Panc1 (cell line): ENCODE data around the gene CCM2.

ENCODE experiments used
- CTCF ChIP-seq: fragments of 450-650 bp; IDR thresholded peaks from 2 replicates; pipeline ENCODE4 v1.5.1; 2017; ENCODE audit warnings: mild to moderate bottlenecking
- POLR2AphosphoS5 ChIP-seq: IDR thresholded peaks from 2 replicates; pipeline ENCODE4 v1.6.1; 2012; ENCODE audit warnings: mild to moderate bottlenecking, low read depth, low read length, moderate library complexity
- REST ChIP-seq, 2 experiments: IDR thresholded peaks; 2 replicates each; pipeline ENCODE4 v1.6.1; 2011 to 2012; ENCODE audit warnings: low read depth in 2 of 2, control low read depth in 1 of 2, low read length in 1 of 2, mild to moderate bottlenecking in 1 of 2, moderate library complexity in 1 of 2; ENCODE audit not compliant: insufficient read depth in 1 of 2
- SIN3A ChIP-seq: IDR thresholded peaks from 2 replicates; pipeline ENCODE4 v1.6.1; 2012; ENCODE audit warnings: low read depth, mild to moderate bottlenecking, low read length, moderate library complexity, borderline replicate concordance; ENCODE audit not compliant: insufficient read depth
- TCF7L2 ChIP-seq: IDR thresholded peaks from 2 replicates; pipeline ENCODE4 v1.6.1; 2011; ENCODE audit warnings: mild to moderate bottlenecking, low read depth, low read length, inconsistent platforms

- TF ChIP-seq CTCF, result no peak
- peak; percentile 78; the same call in 1 of the 2 replicates for TF ChIP-seq SIN3A
- TF ChIP-seq POLR2AphosphoS5, result peak; percentile 81; the same call in 1 of the 2 replicates
- TF ChIP-seq REST (IDR thresholded peaks at IDR 0.05; ENCODE audit: insufficient read depth in 1 of 2, low read depth in 2 of 2, low read length in 1 of 2), result no peak
- TF ChIP-seq TCF7L2, result 0 out of 2 replicates have a peak, but pooled peaks have one; percentile 17
Observed at GRCh38 chr7:44999245-45000092, 532 bp upstream of the CCM2 start.
